ENCODE results near the gene C17orf113.

C17orf113 gene

GRCh38 chr17:42050393-42051012, at the start of gene C17orf113:
Gene C17orf113, minus strand, starts transcription at chr17:42050601. Its CDS starts 7,225 bp downstream, at chr17:42043376.
- H3K27me3 ChIP-seq (ENCODE audit: insufficient read depth, low read depth, severe bottlenecking), result no peaks in the 10 kb centered on the region
- TF ChIP-seq, protein P1, sequence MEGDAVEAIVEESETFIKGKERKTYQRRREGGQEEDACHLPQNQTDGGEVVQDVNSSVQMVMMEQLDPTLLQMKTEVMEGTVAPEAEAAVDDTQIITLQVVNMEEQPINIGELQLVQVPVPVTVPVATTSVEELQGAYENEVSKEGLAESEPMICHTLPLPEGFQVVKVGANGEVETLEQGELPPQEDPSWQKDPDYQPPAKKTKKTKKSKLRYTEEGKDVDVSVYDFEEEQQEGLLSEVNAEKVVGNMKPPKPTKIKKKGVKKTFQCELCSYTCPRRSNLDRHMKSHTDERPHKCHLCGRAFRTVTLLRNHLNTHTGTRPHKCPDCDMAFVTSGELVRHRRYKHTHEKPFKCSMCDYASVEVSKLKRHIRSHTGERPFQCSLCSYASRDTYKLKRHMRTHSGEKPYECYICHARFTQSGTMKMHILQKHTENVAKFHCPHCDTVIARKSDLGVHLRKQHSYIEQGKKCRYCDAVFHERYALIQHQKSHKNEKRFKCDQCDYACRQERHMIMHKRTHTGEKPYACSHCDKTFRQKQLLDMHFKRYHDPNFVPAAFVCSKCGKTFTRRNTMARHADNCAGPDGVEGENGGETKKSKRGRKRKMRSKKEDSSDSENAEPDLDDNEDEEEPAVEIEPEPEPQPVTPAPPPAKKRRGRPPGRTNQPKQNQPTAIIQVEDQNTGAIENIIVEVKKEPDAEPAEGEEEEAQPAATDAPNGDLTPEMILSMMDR (IDR thresholded peaks at IDR 0.05; ENCODE audit: low read depth, low read length), result peak; percentile 71
- H3K27ac ChIP-seq, result peak within 1 kb of the TSS; percentile 64
- peak; percentile 89 for DNase-seq
- H3K4me3 ChIP-seq (ENCODE audit: low read depth, low read length), result peak within 1 kb of the TSS; percentile 52
- no peaks in the 10 kb centered on the region; the same call in 1 of the 2 replicates for H3K36me3 ChIP-seq
- H3K9me3 ChIP-seq (ENCODE audit: severe bottlenecking), result no peaks in the 10 kb centered on the region

- Histone ChIP-seq H3K27ac (peak overlapping the region; percentile 46), H3K27me3 (ENCODE audit: insufficient read depth, low read depth, severe bottlenecking) (peaks cover 4% of the 10 kb centered on the region), H3K36me3 (no peaks in the 10 kb centered on the region), H3K4me3 (ENCODE audit: low read depth, low read length) (peak overlapping the region; percentile 46), H3K9me3 (ENCODE audit: severe bottlenecking) (no peaks in the 10 kb centered on the region)
- DNase-seq, result peak; percentile 94
- TF ChIP-seq, protein P1 (IDR thresholded peaks at IDR 0.05; ENCODE audit: low read depth, low read length), result no peak
Observed at GRCh38 chr17:42098730-42099399, 48.5 kb upstream of the C17orf113 start.

DNA sequence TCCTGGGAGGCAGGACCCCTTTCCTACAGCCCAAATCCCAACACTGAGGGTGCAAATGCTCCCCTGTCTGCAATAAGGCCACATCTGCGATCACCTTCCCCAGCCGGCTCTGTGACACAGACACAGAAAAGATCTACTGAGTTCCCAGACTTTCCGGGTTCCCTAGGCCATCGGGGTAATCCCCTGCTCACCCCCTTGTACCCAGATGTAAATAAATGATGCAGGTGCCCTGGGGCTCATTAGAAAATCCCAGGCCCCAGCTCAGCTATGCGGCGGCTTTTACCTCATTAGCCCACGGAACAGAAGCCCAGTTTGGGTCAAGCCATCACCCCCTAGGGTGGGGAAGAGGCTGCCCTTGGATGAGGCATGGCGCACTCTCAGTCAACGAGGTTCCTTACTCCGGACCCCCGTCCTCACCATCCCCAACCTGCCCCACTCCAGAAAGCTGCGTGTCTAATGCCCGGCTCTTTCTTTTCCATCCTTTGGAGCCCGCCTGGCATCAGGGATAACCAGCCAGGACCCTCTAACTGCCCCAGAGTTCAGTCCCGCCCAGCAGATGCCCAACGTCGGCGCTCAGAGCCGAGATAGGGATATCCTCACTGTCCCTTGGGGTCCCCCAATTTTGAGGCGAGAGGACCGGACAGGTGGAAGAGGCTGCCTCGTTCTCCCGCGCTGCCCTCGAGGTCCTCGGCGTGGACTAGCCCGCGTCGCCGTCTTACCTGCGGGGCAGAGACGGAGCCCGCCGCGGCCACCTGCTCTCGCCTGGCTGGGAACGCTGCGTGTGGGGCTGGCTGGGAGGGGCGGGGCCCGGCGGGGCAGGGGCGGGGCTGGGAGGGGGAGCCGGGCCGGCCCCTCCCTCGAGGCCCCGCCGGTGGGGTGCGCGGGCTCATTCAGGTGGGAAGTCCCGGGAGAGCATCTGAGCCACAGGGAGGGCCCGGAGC, 47.6 kb upstream of the C17orf113 start, which contains the start of gene ZNF385C:
Gene ZNF385C, minus strand, starts transcription at position 783 of the 941 bp plus-strand sequence. CDS start 35,417 bp downstream, outside the sequence.
- no peaks in the 10 kb centered on the region for H3K9me3 ChIP-seq (ENCODE audit: severe bottlenecking)
- DNase-seq, result peak; percentile 79
- H3K27ac ChIP-seq, result peak within 1 kb of the TSS; percentile 51
- H3K4me3 ChIP-seq (ENCODE audit: low read depth, low read length), result peak within 1 kb of the TSS; percentile 46
- TF ChIP-seq, protein P1 (IDR thresholded peaks at IDR 0.05; ENCODE audit: low read depth, low read length), result no peak
- peaks cover 4% of the 10 kb centered on the region for H3K27me3 ChIP-seq (ENCODE audit: insufficient read depth, low read depth, severe bottlenecking)
- H3K36me3 ChIP-seq, result no peaks in the 10 kb centered on the region

DNA sequence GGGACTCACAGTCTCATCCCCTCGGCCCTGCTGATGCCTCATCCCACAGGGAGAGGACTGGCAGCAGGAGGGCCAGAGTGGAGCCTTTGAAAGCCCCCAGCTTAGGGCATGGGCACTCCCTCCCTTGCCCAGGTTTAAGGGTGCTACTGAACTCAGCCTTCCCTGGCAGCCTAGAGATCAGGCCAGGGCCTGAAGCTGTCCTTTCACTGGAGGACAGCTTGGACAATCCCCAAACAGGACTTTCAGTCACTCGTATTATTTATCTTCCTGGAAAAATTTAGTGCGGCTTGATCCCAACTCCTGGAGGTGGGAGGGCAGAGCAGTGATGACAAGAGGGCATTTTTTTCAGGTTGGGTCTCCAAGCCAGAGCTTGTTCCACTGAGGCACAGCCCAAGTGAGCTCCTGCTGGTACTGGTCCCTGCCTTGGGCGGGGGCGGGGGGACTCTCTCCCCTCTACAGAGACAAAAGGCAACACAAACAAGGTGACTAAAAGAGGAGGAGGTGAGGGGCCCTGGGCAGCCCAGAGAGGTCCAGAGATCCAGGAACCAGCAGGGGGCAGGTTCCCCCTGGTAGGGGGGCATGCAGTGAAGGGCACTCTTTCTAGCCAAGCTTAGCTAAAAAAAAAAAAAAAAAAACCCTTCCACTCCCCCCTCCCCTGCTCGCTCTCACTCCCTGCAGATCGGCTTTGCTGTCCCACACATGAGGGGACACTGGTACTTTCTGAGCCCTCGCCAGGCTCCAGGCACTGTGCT, 46.1 kb upstream of the C17orf113 start:
- no peak overlapping the region for H3K4me3 ChIP-seq (ENCODE audit: low read depth, low read length)
- no peak for DNase-seq
- TF ChIP-seq, protein P1 (IDR thresholded peaks at IDR 0.05; ENCODE audit: low read depth, low read length), result peak; percentile 24; the same call in 1 of the 2 replicates
- H3K36me3 ChIP-seq, result no peaks in the 10 kb centered on the region
- no peaks in the 10 kb centered on the region for H3K9me3 ChIP-seq (ENCODE audit: severe bottlenecking)
- H3K27ac ChIP-seq, result no peak overlapping the region
- H3K27me3 ChIP-seq (ENCODE audit: insufficient read depth, low read depth, severe bottlenecking), result peaks cover 4% of the 10 kb centered on the region

Measured in WERI-Rb-1 (cell line).